IMR-90 (cell line): ENCODE data around the gene PF4V1. TPM values are rescaled to one million over a fixed set of nuclear protein-coding genes. Genes with fewer than 3 reads are reported as not detected.

Experiments
- ATAC-seq: fragments of 200-7000 bp; cut with Tn5 transposase; 2 replicates; pipeline ENCODE4 v1.9.1; 2020; ENCODE audit warnings: low read depth, mild to moderate bottlenecking, moderate library complexity
- BruUV-seq: library from RNA; stranded (reverse); fragments of 400-500 nt; replicated peaks from 2 replicates; lab custom pipeline; 2021; lab: Mats Ljungman, UMichigan
- CTCF ChIA-PET: fragments of 300-600 bp; formaldehyde crosslinking; extraction: SDS; loops from one replicate; lab custom pipeline; 2021; ENCODE audit warnings: antibody characterized with exemption; lab: Yijun Ruan, JAX
- POLR2A ChIA-PET: fragments of 300-600 bp; sonication (Branson Sonifier 250); formaldehyde crosslinking; loops from one replicate; lab custom pipeline; 2022; ENCODE audit warnings: antibody characterized with exemption; ENCODE audit not compliant: unreplicated experiment; lab: Charles Lee
- DNase-seq: peaks from one replicate; pipeline ENCODE4 v3.0.0; 2013
- H2AFZ ChIP-seq: replicated peaks from 2 replicates; pipeline ENCODE3; 2013; ENCODE audit warnings: low read length, mild to moderate bottlenecking; ENCODE audit not compliant: poor library complexity
- H2AK5ac ChIP-seq: 2 replicates; pipeline ENCODE4 v1.6.1; 2013; ENCODE audit warnings: low read depth, low read length, inconsistent platforms
- H2AK9ac ChIP-seq: replicated peaks from 2 replicates; pipeline ENCODE3; 2013; ENCODE audit warnings: mild to moderate bottlenecking, low read depth, low read length, moderate library complexity; ENCODE audit not compliant: poor library complexity
- H2BK120ac ChIP-seq: 2 replicates; pipeline ENCODE4 v1.6.1; 2013; ENCODE audit warnings: low read depth, low read length, inconsistent platforms
- H2BK15ac ChIP-seq: 3 replicates; pipeline ENCODE4 v1.6.1; 2013; ENCODE audit warnings: low read depth, low read length, inconsistent platforms
- H2BK20ac ChIP-seq: 2 replicates; pipeline ENCODE4 v1.6.1; 2013; ENCODE audit warnings: low read depth, mild to moderate bottlenecking, inconsistent platforms, low read length, moderate library complexity
- H2BK5ac ChIP-seq: 2 replicates; pipeline ENCODE4 v1.6.1; 2013; ENCODE audit warnings: mild to moderate bottlenecking, low read depth, low read length, inconsistent platforms; ENCODE audit not compliant: poor library complexity, severe bottlenecking
- H3K14ac ChIP-seq: replicated peaks from 2 replicates; pipeline ENCODE4 v1.6.1; 2013; ENCODE audit warnings: low read depth, low read length, inconsistent platforms
- H3K18ac ChIP-seq: 2 replicates; pipeline ENCODE4 v1.6.1; 2013; ENCODE audit warnings: low read depth, low read length, control low read depth
- H3K23ac ChIP-seq: 2 replicates; pipeline ENCODE4 v1.6.1; 2013; ENCODE audit warnings: low read depth, low read length, inconsistent platforms
- H3K27ac ChIP-seq: 2 replicates; pipeline ENCODE4 v1.5.1; 2013; ENCODE audit warnings: mild to moderate bottlenecking, control low read depth, low read length; ENCODE audit not compliant: insufficient read depth
- H3K27me3 ChIP-seq: 2 replicates; pipeline ENCODE4 v1.6.1; 2013; ENCODE audit warnings: low read length; ENCODE audit not compliant: control insufficient read depth, insufficient read depth
- H3K36me3 ChIP-seq: 2 replicates; pipeline ENCODE4 v1.6.1; 2013; ENCODE audit warnings: low read length, mixed read lengths; ENCODE audit not compliant: control insufficient read depth, insufficient read depth
- H3K4ac ChIP-seq: 2 replicates; pipeline ENCODE4 v1.6.1; 2013; ENCODE audit warnings: low read depth, low read length, inconsistent platforms
- H3K4me1 ChIP-seq: 2 replicates; pipeline ENCODE4 v1.6.1; 2013; ENCODE audit warnings: low read length, mixed read lengths; ENCODE audit not compliant: control insufficient read depth, insufficient read depth
- H3K4me2 ChIP-seq: 2 replicates; pipeline ENCODE4 v1.6.1; 2013; ENCODE audit warnings: low read depth, mild to moderate bottlenecking, control low read depth, low read length, moderate library complexity
- H3K4me3 ChIP-seq: 2 replicates; pipeline ENCODE4 v1.5.1; 2013; ENCODE audit warnings: low read depth, mild to moderate bottlenecking, control low read depth, low read length, moderate library complexity; ENCODE audit not compliant: insufficient read depth
- H3K56ac ChIP-seq: 2 replicates; pipeline ENCODE4 v1.6.1; 2013; ENCODE audit warnings: low read length, inconsistent platforms; ENCODE audit not compliant: insufficient read depth; ENCODE audit errors: extremely low read depth
- H3K79me1 ChIP-seq, 2 experiments: 2 replicates each; pipeline ENCODE4 v1.6.1; 2013; ENCODE audit warnings: low read length in 2 of 2, inconsistent platforms in 1 of 2, low read depth in 1 of 2
- H3K9ac ChIP-seq: 2 replicates; pipeline ENCODE4 v1.6.1; 2013; ENCODE audit warnings: low read depth, low read length, control low read depth
- H3K9me1 ChIP-seq: 2 replicates; pipeline ENCODE4 v1.6.1; 2013; ENCODE audit warnings: low read length, inconsistent platforms; ENCODE audit not compliant: insufficient read depth
- H3K9me3 ChIP-seq: 2 replicates; pipeline ENCODE4 v1.6.1; 2013; ENCODE audit warnings: low read length; ENCODE audit not compliant: control insufficient read depth, insufficient read depth
- H4K20me1 ChIP-seq: 2 replicates; pipeline ENCODE4 v1.6.1; 2013; ENCODE audit warnings: low read length, inconsistent platforms; ENCODE audit not compliant: insufficient read depth
- H4K5ac ChIP-seq: 2 replicates; pipeline ENCODE4 v1.6.1; 2013; ENCODE audit warnings: mild to moderate bottlenecking, low read depth, low read length, control low read depth
- H4K8ac ChIP-seq, 2 experiments: 2 replicates each; pipeline ENCODE4 v1.6.1; 2013; ENCODE audit warnings: low read depth in 2 of 2, low read length in 2 of 2, control low read depth in 1 of 2, inconsistent platforms in 1 of 2
- H4K91ac ChIP-seq: 2 replicates; pipeline ENCODE4 v1.6.1; 2013; ENCODE audit warnings: low read depth, low read length, inconsistent platforms; ENCODE audit not compliant: insufficient read depth
- BHLHE40 ChIP-seq: fragments of 150-350 bp; IDR thresholded peaks from 2 replicates; pipeline ENCODE4 v1.6.1; 2016; ENCODE audit warnings: mild to moderate bottlenecking, low read depth, low read length
- FOS ChIP-seq: fragments of 150-350 bp; IDR thresholded peaks from 2 replicates; pipeline ENCODE4 v1.6.1; 2016; ENCODE audit warnings: low read depth, low read length
- MAFK ChIP-seq: IDR thresholded peaks from 2 replicates; pipeline ENCODE4 v1.6.1; 2012; ENCODE audit warnings: low read depth, low read length, improper control_type of control experiment
- MAZ ChIP-seq: IDR thresholded peaks from 2 replicates; pipeline ENCODE4 v1.6.1; 2012; ENCODE audit warnings: low read depth, mild to moderate bottlenecking, low read length, improper control_type of control experiment, moderate library complexity, borderline replicate concordance
- NFE2L2 ChIP-seq: fragments of 150-350 bp; IDR thresholded peaks from 2 replicates; pipeline ENCODE4 v1.6.1; 2016; ENCODE audit warnings: low read depth, mild to moderate bottlenecking, low read length
- POLR2A ChIP-seq: IDR thresholded peaks from 2 replicates; pipeline ENCODE4 v1.6.1; 2012; ENCODE audit warnings: mild to moderate bottlenecking, low read depth, low read length
- RAD21 ChIP-seq: IDR thresholded peaks from 2 replicates; pipeline ENCODE4 v1.6.1; 2012; ENCODE audit warnings: low read length, improper control_type of control experiment
- RCOR1 ChIP-seq: IDR thresholded peaks from 2 replicates; pipeline ENCODE4 v1.6.1; 2012; ENCODE audit warnings: mild to moderate bottlenecking, low read length, improper control_type of control experiment; ENCODE audit not compliant: insufficient replicate concordance
- RFX5 ChIP-seq: IDR thresholded peaks from 2 replicates; pipeline ENCODE4 v1.8.0; 2012; ENCODE audit warnings: low read depth, mild to moderate bottlenecking, low read length, moderate library complexity
- SMC3 ChIP-seq: fragments of 150-350 bp; IDR thresholded peaks from 2 replicates; pipeline ENCODE4 v1.6.1; 2016; ENCODE audit warnings: low read depth, mild to moderate bottlenecking, antibody characterized with exemption, low read length, moderate library complexity
- WGBS, 2 experiments: methylation state at CpG; one replicate each; pipeline versions ENCODE4 v1.1.5 to v1.1.7; 2013; ENCODE audit warnings: missing lambda C conversion rate in 2 of 2; ENCODE audit not compliant: insufficient read length in 1 of 2; ENCODE audit errors: extremely low coverage in 2 of 2; 5-methylcytosine and 5-hydroxymethylcytosine counted together
- dilution Hi-C: fragments of 300-500 bp; cut with HindIII; formaldehyde crosslinking; loops from one replicate; pipeline ENCODE4 v1.14.3; 2018; ENCODE audit warnings: low sequenced_read_pairs; ENCODE audit not compliant: unreplicated experiment
- in situ Hi-C: fragments of 300-500 bp; cut with MboI; formaldehyde crosslinking; loops from 3 replicates; pipeline ENCODE4 v1.14.3; 2019; ENCODE audit warnings: low sequenced_read_pairs, inconsistent platforms, mixed read lengths
- intact Hi-C: fragments of 100-400 bp; cut with micrococcal nuclease; formaldehyde crosslinking; loops from 2 replicates; pipeline ENCODE4 v1.10.0; 2022
- polyA plus RNA-seq, 3 experiments: library from polyadenylated mRNA; depleted of rRNA; stranded (reverse); fragments of >200 nt; gene quantifications; 2 replicates each; pipeline ENCODE4 v1.2.3, GENCODE V29; 2012; ENCODE audit warnings: low replicate concordance in 1 of 3
- total RNA-seq: library from RNA; depleted of rRNA; stranded (reverse); fragments of >200 nt; gene quantifications from 2 replicates; pipeline ENCODE4 v1.2.3, GENCODE V29; 2012
- TF ChIP-seq, protein P1 (sequence below): conservative IDR thresholded peaks from 2 replicates; pipeline ENCODE4 v1.5.1; 2012; ENCODE audit warnings: mild to moderate bottlenecking, low read depth, low read length, improper control_type of control experiment
- TF ChIP-seq, protein P2 (sequence below): fragments of 150-350 bp; IDR thresholded peaks from 2 replicates; pipeline ENCODE4 v1.6.1; 2016; ENCODE audit warnings: low read depth, mild to moderate bottlenecking, low read length, moderate library complexity, borderline replicate concordance
- TF ChIP-seq, protein P3 (sequence below): fragments of 150-350 bp; IDR thresholded peaks from 2 replicates; pipeline ENCODE4 v1.6.1; 2017; ENCODE audit warnings: mild to moderate bottlenecking, antibody characterized with exemption, low read length, low read depth

PF4V1 gene
- total and polyA plus RNA-seq, 2 of the 4 experiments (the other 2 are of a cell fraction) = not detected

DNA sequence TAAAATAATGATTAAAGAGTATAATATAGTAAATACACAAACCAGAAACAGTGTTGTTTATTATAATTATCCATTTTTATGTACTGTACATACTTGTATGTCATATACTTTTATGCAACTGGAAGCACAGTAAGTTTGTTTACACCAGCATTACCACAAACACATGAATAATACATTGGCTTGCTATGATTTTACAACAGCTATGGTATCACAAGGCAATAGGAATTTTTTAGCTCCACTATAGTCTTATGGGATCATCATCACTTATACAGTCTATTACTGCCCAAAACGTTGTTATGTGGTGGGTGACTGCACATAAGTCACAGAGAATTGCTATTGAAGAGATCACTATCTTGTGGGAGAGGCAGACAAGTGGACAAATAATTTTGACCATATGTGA is 1.8 kb upstream of the PF4V1 start:
- CTCF ChIA-PET = no interaction called here
- H3K4me2 ChIP-seq = no peak overlapping the region
- H3K27me3 ChIP-seq = peaks cover 35% of the 10 kb centered on the region
- no peak overlapping the region for H3K56ac ChIP-seq
- H2AK9ac ChIP-seq = no peak overlapping the region
- no peak overlapping the region for H4K5ac ChIP-seq
- dilution Hi-C loops = no loop called here
- H4K8ac ChIP-seq = no peak overlapping the region
- no peaks in the 10 kb centered on the region for H3K4me1 ChIP-seq
- H3K4me3 ChIP-seq = no peak overlapping the region
- no peak for ATAC-seq
- no peak overlapping the region for H3K27ac ChIP-seq
- no peak for DNase-seq
- in situ Hi-C loops = no loop called here
- no peaks in the 10 kb centered on the region for H3K9me3 ChIP-seq
- no peak overlapping the region for H2AK5ac ChIP-seq
- no CpG with 5 or more reads among the region's 1 CpG for WGBS, 2 experiments
- no peak overlapping the region for H2BK5ac ChIP-seq
- no peak overlapping the region for H2BK15ac ChIP-seq
- no TSS peak for BruUV-seq
- POLR2A ChIA-PET = no interaction called here
- no peak overlapping the region for H2BK20ac ChIP-seq
- intact Hi-C loops = no loop called here
- no peak overlapping the region for H3K18ac ChIP-seq
- no peak overlapping the region for H2AFZ ChIP-seq
- no peak overlapping the region for H3K4ac ChIP-seq
- H4K20me1 ChIP-seq = no peaks in the 10 kb centered on the region
- no peak for TF ChIP-seq POLR2A
- TF ChIP-seq, protein P1, sequence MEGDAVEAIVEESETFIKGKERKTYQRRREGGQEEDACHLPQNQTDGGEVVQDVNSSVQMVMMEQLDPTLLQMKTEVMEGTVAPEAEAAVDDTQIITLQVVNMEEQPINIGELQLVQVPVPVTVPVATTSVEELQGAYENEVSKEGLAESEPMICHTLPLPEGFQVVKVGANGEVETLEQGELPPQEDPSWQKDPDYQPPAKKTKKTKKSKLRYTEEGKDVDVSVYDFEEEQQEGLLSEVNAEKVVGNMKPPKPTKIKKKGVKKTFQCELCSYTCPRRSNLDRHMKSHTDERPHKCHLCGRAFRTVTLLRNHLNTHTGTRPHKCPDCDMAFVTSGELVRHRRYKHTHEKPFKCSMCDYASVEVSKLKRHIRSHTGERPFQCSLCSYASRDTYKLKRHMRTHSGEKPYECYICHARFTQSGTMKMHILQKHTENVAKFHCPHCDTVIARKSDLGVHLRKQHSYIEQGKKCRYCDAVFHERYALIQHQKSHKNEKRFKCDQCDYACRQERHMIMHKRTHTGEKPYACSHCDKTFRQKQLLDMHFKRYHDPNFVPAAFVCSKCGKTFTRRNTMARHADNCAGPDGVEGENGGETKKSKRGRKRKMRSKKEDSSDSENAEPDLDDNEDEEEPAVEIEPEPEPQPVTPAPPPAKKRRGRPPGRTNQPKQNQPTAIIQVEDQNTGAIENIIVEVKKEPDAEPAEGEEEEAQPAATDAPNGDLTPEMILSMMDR = no peak
- no peak for TF ChIP-seq MAZ
- TF ChIP-seq, protein P2, sequence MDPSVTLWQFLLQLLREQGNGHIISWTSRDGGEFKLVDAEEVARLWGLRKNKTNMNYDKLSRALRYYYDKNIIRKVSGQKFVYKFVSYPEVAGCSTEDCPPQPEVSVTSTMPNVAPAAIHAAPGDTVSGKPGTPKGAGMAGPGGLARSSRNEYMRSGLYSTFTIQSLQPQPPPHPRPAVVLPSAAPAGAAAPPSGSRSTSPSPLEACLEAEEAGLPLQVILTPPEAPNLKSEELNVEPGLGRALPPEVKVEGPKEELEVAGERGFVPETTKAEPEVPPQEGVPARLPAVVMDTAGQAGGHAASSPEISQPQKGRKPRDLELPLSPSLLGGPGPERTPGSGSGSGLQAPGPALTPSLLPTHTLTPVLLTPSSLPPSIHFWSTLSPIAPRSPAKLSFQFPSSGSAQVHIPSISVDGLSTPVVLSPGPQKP = no peak
- TF ChIP-seq, protein P3, sequence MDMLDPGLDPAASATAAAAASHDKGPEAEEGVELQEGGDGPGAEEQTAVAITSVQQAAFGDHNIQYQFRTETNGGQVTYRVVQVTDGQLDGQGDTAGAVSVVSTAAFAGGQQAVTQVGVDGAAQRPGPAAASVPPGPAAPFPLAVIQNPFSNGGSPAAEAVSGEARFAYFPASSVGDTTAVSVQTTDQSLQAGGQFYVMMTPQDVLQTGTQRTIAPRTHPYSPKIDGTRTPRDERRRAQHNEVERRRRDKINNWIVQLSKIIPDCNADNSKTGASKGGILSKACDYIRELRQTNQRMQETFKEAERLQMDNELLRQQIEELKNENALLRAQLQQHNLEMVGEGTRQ = no peak
- TF ChIP-seq NFE2L2 = no peak
- TF ChIP-seq MAFK = no peak
- no peak for TF ChIP-seq SMC3
- no peak for TF ChIP-seq RAD21
- TF ChIP-seq FOS = no peak
- TF ChIP-seq BHLHE40 = no peak
- no peak for TF ChIP-seq RFX5
- TF ChIP-seq RCOR1 = no peak
- no peaks in the 10 kb centered on the region for H3K36me3 ChIP-seq
- no peak overlapping the region for H2BK120ac ChIP-seq
- no peak overlapping the region for H3K9ac ChIP-seq
- no peaks in the 10 kb centered on the region for H3K79me1 ChIP-seq
- H3K14ac ChIP-seq = no peak overlapping the region
- no peak overlapping the region for H4K91ac ChIP-seq
- H3K23ac ChIP-seq = no peak overlapping the region
- no peaks in the 10 kb centered on the region for H3K9me1 ChIP-seq
